IMR-90 (cell line): ENCODE results near the gene TOMM20. TPM values are rescaled to one million over a fixed set of nuclear protein-coding genes. Genes with fewer than 3 reads are reported as not detected.

Experiments used
- ATAC-seq: fragments of 200-7000 bp; cut with Tn5 transposase; 2 replicates; pipeline ENCODE4 v1.9.1; 2020; ENCODE audit warnings: low read depth, mild to moderate bottlenecking, moderate library complexity
- BruUV-seq: library from RNA; stranded (reverse); fragments of 400-500 nt; replicated peaks from 2 replicates; lab custom pipeline; 2021; lab: Mats Ljungman, UMichigan
- CTCF ChIA-PET: fragments of 300-600 bp; formaldehyde crosslinking; extraction: SDS; loops from one replicate; lab custom pipeline; 2021; ENCODE audit warnings: antibody characterized with exemption; lab: Yijun Ruan, JAX
- POLR2A ChIA-PET: fragments of 300-600 bp; sonication (Branson Sonifier 250); formaldehyde crosslinking; loops from one replicate; lab custom pipeline; 2022; ENCODE audit warnings: antibody characterized with exemption; ENCODE audit not compliant: unreplicated experiment; lab: Charles Lee
- DNase-seq: peaks from one replicate; pipeline ENCODE4 v3.0.0; 2013
- H2AFZ ChIP-seq: replicated peaks from 2 replicates; pipeline ENCODE3; 2013; ENCODE audit warnings: low read length, mild to moderate bottlenecking; ENCODE audit not compliant: poor library complexity
- H2AK5ac ChIP-seq: 2 replicates; pipeline ENCODE4 v1.6.1; 2013; ENCODE audit warnings: low read depth, low read length, inconsistent platforms
- H2AK9ac ChIP-seq: replicated peaks from 2 replicates; pipeline ENCODE3; 2013; ENCODE audit warnings: mild to moderate bottlenecking, low read depth, low read length, moderate library complexity; ENCODE audit not compliant: poor library complexity
- H2BK120ac ChIP-seq: 2 replicates; pipeline ENCODE4 v1.6.1; 2013; ENCODE audit warnings: low read depth, low read length, inconsistent platforms
- H2BK15ac ChIP-seq: 3 replicates; pipeline ENCODE4 v1.6.1; 2013; ENCODE audit warnings: low read depth, low read length, inconsistent platforms
- H2BK20ac ChIP-seq: 2 replicates; pipeline ENCODE4 v1.6.1; 2013; ENCODE audit warnings: low read depth, mild to moderate bottlenecking, inconsistent platforms, low read length, moderate library complexity
- H2BK5ac ChIP-seq: 2 replicates; pipeline ENCODE4 v1.6.1; 2013; ENCODE audit warnings: mild to moderate bottlenecking, low read depth, low read length, inconsistent platforms; ENCODE audit not compliant: poor library complexity, severe bottlenecking
- H3K14ac ChIP-seq: replicated peaks from 2 replicates; pipeline ENCODE4 v1.6.1; 2013; ENCODE audit warnings: low read depth, low read length, inconsistent platforms
- H3K18ac ChIP-seq: 2 replicates; pipeline ENCODE4 v1.6.1; 2013; ENCODE audit warnings: low read depth, low read length, control low read depth
- H3K23ac ChIP-seq: 2 replicates; pipeline ENCODE4 v1.6.1; 2013; ENCODE audit warnings: low read depth, low read length, inconsistent platforms
- H3K27ac ChIP-seq: 2 replicates; pipeline ENCODE4 v1.5.1; 2013; ENCODE audit warnings: mild to moderate bottlenecking, control low read depth, low read length; ENCODE audit not compliant: insufficient read depth
- H3K27me3 ChIP-seq: 2 replicates; pipeline ENCODE4 v1.6.1; 2013; ENCODE audit warnings: low read length; ENCODE audit not compliant: control insufficient read depth, insufficient read depth
- H3K36me3 ChIP-seq: 2 replicates; pipeline ENCODE4 v1.6.1; 2013; ENCODE audit warnings: low read length, mixed read lengths; ENCODE audit not compliant: control insufficient read depth, insufficient read depth
- H3K4ac ChIP-seq: 2 replicates; pipeline ENCODE4 v1.6.1; 2013; ENCODE audit warnings: low read depth, low read length, inconsistent platforms
- H3K4me1 ChIP-seq: 2 replicates; pipeline ENCODE4 v1.6.1; 2013; ENCODE audit warnings: low read length, mixed read lengths; ENCODE audit not compliant: control insufficient read depth, insufficient read depth
- H3K4me2 ChIP-seq: 2 replicates; pipeline ENCODE4 v1.6.1; 2013; ENCODE audit warnings: low read depth, mild to moderate bottlenecking, control low read depth, low read length, moderate library complexity
- H3K4me3 ChIP-seq: 2 replicates; pipeline ENCODE4 v1.5.1; 2013; ENCODE audit warnings: low read depth, mild to moderate bottlenecking, control low read depth, low read length, moderate library complexity; ENCODE audit not compliant: insufficient read depth
- H3K56ac ChIP-seq: 2 replicates; pipeline ENCODE4 v1.6.1; 2013; ENCODE audit warnings: low read length, inconsistent platforms; ENCODE audit not compliant: insufficient read depth; ENCODE audit errors: extremely low read depth
- H3K79me1 ChIP-seq, 2 experiments: 2 replicates each; pipeline ENCODE4 v1.6.1; 2013; ENCODE audit warnings: low read length in 2 of 2, inconsistent platforms in 1 of 2, low read depth in 1 of 2
- H3K9ac ChIP-seq: 2 replicates; pipeline ENCODE4 v1.6.1; 2013; ENCODE audit warnings: low read depth, low read length, control low read depth
- H3K9me1 ChIP-seq: 2 replicates; pipeline ENCODE4 v1.6.1; 2013; ENCODE audit warnings: low read length, inconsistent platforms; ENCODE audit not compliant: insufficient read depth
- H3K9me3 ChIP-seq: 2 replicates; pipeline ENCODE4 v1.6.1; 2013; ENCODE audit warnings: low read length; ENCODE audit not compliant: control insufficient read depth, insufficient read depth
- H4K20me1 ChIP-seq: 2 replicates; pipeline ENCODE4 v1.6.1; 2013; ENCODE audit warnings: low read length, inconsistent platforms; ENCODE audit not compliant: insufficient read depth
- H4K5ac ChIP-seq: 2 replicates; pipeline ENCODE4 v1.6.1; 2013; ENCODE audit warnings: mild to moderate bottlenecking, low read depth, low read length, control low read depth
- H4K8ac ChIP-seq, 2 experiments: 2 replicates each; pipeline ENCODE4 v1.6.1; 2013; ENCODE audit warnings: low read depth in 2 of 2, low read length in 2 of 2, control low read depth in 1 of 2, inconsistent platforms in 1 of 2
- H4K91ac ChIP-seq: 2 replicates; pipeline ENCODE4 v1.6.1; 2013; ENCODE audit warnings: low read depth, low read length, inconsistent platforms; ENCODE audit not compliant: insufficient read depth
- BHLHE40 ChIP-seq: fragments of 150-350 bp; IDR thresholded peaks from 2 replicates; pipeline ENCODE4 v1.6.1; 2016; ENCODE audit warnings: mild to moderate bottlenecking, low read depth, low read length
- CEBPB ChIP-seq: IDR thresholded peaks from 2 replicates; pipeline ENCODE4 v1.6.1; 2012; ENCODE audit warnings: low read depth, low read length, improper control_type of control experiment
- CHD1 ChIP-seq: IDR thresholded peaks from 2 replicates; pipeline ENCODE4 v1.6.1; 2012; ENCODE audit warnings: low read depth, low read length, improper control_type of control experiment
- FOS ChIP-seq: fragments of 150-350 bp; IDR thresholded peaks from 2 replicates; pipeline ENCODE4 v1.6.1; 2016; ENCODE audit warnings: low read depth, low read length
- MAFK ChIP-seq: IDR thresholded peaks from 2 replicates; pipeline ENCODE4 v1.6.1; 2012; ENCODE audit warnings: low read depth, low read length, improper control_type of control experiment
- MAZ ChIP-seq: IDR thresholded peaks from 2 replicates; pipeline ENCODE4 v1.6.1; 2012; ENCODE audit warnings: low read depth, mild to moderate bottlenecking, low read length, improper control_type of control experiment, moderate library complexity, borderline replicate concordance
- NFE2L2 ChIP-seq: fragments of 150-350 bp; IDR thresholded peaks from 2 replicates; pipeline ENCODE4 v1.6.1; 2016; ENCODE audit warnings: low read depth, mild to moderate bottlenecking, low read length
- POLR2A ChIP-seq: IDR thresholded peaks from 2 replicates; pipeline ENCODE4 v1.6.1; 2012; ENCODE audit warnings: mild to moderate bottlenecking, low read depth, low read length
- SMC3 ChIP-seq: fragments of 150-350 bp; IDR thresholded peaks from 2 replicates; pipeline ENCODE4 v1.6.1; 2016; ENCODE audit warnings: low read depth, mild to moderate bottlenecking, antibody characterized with exemption, low read length, moderate library complexity
- WGBS, 2 experiments: methylation state at CpG; one replicate each; pipeline versions ENCODE4 v1.1.5 to v1.1.7; 2013; ENCODE audit warnings: missing lambda C conversion rate in 2 of 2; ENCODE audit not compliant: insufficient read length in 1 of 2; ENCODE audit errors: extremely low coverage in 2 of 2; 5-methylcytosine and 5-hydroxymethylcytosine counted together
- dilution Hi-C: fragments of 300-500 bp; cut with HindIII; formaldehyde crosslinking; loops from one replicate; pipeline ENCODE4 v1.14.3; 2018; ENCODE audit warnings: low sequenced_read_pairs; ENCODE audit not compliant: unreplicated experiment
- in situ Hi-C: fragments of 300-500 bp; cut with MboI; formaldehyde crosslinking; loops from 3 replicates; pipeline ENCODE4 v1.14.3; 2019; ENCODE audit warnings: low sequenced_read_pairs, inconsistent platforms, mixed read lengths
- intact Hi-C: fragments of 100-400 bp; cut with micrococcal nuclease; formaldehyde crosslinking; loops from 2 replicates; pipeline ENCODE4 v1.10.0; 2022
- polyA plus RNA-seq, 3 experiments: library from polyadenylated mRNA; depleted of rRNA; stranded (reverse); fragments of >200 nt; gene quantifications; 2 replicates each; pipeline ENCODE4 v1.2.3, GENCODE V29; 2012; ENCODE audit warnings: low replicate concordance in 1 of 3
- total RNA-seq: library from RNA; depleted of rRNA; stranded (reverse); fragments of >200 nt; gene quantifications from 2 replicates; pipeline ENCODE4 v1.2.3, GENCODE V29; 2012
- TF ChIP-seq, protein P1 (sequence below): conservative IDR thresholded peaks from 2 replicates; pipeline ENCODE4 v1.5.1; 2012; ENCODE audit warnings: mild to moderate bottlenecking, low read depth, low read length, improper control_type of control experiment

Gene TOMM20
- total and polyA plus RNA-seq, 2 of the 4 experiments (the other 2 are of a cell fraction) = 75.3 to 84.4 TPM

- peaks cover 42% of the 10 kb centered on the region for H3K9me1 ChIP-seq
- peak overlapping the region; percentile 88 for H2AFZ ChIP-seq
- H3K18ac ChIP-seq = peak overlapping the region; percentile 91
- H2BK5ac ChIP-seq = peak overlapping the region; percentile 96
- dilution Hi-C loops = no loop called here
- peak; percentile 85 for ATAC-seq
- peak overlapping the region; percentile 76 for H4K5ac ChIP-seq
- H4K91ac ChIP-seq = peak overlapping the region; percentile 95
- peak overlapping the region; percentile 1; the same call in 1 of the 2 replicates for H3K4me3 ChIP-seq
- intact Hi-C loops = loop anchor here (2.0 to 5.0 kb wide), 2 partner anchors 63 to 462 kb away; no protein-coding TSS in a partner anchor
- peaks cover 46% of the 10 kb centered on the region for H3K4me1 ChIP-seq
- peak overlapping the region; percentile 98 for H2BK20ac ChIP-seq
- H3K4me2 ChIP-seq = peak overlapping the region; percentile 60
- no peaks in the 10 kb centered on the region for H3K9me3 ChIP-seq
- no peaks in the 10 kb centered on the region for H3K36me3 ChIP-seq
- TF ChIP-seq, protein P1, sequence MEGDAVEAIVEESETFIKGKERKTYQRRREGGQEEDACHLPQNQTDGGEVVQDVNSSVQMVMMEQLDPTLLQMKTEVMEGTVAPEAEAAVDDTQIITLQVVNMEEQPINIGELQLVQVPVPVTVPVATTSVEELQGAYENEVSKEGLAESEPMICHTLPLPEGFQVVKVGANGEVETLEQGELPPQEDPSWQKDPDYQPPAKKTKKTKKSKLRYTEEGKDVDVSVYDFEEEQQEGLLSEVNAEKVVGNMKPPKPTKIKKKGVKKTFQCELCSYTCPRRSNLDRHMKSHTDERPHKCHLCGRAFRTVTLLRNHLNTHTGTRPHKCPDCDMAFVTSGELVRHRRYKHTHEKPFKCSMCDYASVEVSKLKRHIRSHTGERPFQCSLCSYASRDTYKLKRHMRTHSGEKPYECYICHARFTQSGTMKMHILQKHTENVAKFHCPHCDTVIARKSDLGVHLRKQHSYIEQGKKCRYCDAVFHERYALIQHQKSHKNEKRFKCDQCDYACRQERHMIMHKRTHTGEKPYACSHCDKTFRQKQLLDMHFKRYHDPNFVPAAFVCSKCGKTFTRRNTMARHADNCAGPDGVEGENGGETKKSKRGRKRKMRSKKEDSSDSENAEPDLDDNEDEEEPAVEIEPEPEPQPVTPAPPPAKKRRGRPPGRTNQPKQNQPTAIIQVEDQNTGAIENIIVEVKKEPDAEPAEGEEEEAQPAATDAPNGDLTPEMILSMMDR = no peak
- no peak for TF ChIP-seq NFE2L2
- peak; percentile 77 for TF ChIP-seq CHD1
- peak; percentile 1 for TF ChIP-seq SMC3
- TF ChIP-seq BHLHE40 = peak; percentile 60
- no peak for TF ChIP-seq CEBPB
- no peak for TF ChIP-seq MAFK
- no peak; the same call in 1 of the 2 replicates for TF ChIP-seq MAZ
- peak; percentile 90 for TF ChIP-seq FOS
- peak; percentile 54; the same call in 1 of the 2 replicates for TF ChIP-seq POLR2A
- peak overlapping the region; percentile 78 for H3K56ac ChIP-seq
- peak; percentile 97 for DNase-seq
- no TSS peak for BruUV-seq
- WGBS, 2 experiments = no CpG with 5 or more reads among the region's 25 CpGs
- H3K9ac ChIP-seq = peak overlapping the region; percentile 56
- ChIA-PET CTCF (interaction anchor here (1.1 kb wide), 1 partner anchor 9 kb away, joined by 3 read pairs; no protein-coding TSS in a partner anchor), POLR2A (no interaction called here)
- H4K20me1 ChIP-seq = no peaks in the 10 kb centered on the region; the same call in 1 of the 2 replicates
- H2AK9ac ChIP-seq = peak overlapping the region; percentile 81
- peak overlapping the region; percentile 82 for H2AK5ac ChIP-seq
- in situ Hi-C loops = loop anchor here (25.0 kb wide), 1 partner anchor 213 kb away; no protein-coding TSS in a partner anchor
- peak overlapping the region; percentile 90 for H3K14ac ChIP-seq
- H3K27ac ChIP-seq = peak overlapping the region; percentile 95
- H3K27me3 ChIP-seq = no peaks in the 10 kb centered on the region
- peak overlapping the region; percentile 78 to 91 for H4K8ac ChIP-seq
- peak overlapping the region; percentile 91 for H2BK15ac ChIP-seq
- H3K23ac ChIP-seq = peak overlapping the region; percentile 91
- peak overlapping the region; percentile 90 for H2BK120ac ChIP-seq
- H3K4ac ChIP-seq = peak overlapping the region; percentile 97
- H3K79me1 ChIP-seq = peaks cover 0 to 3% of the 10 kb centered on the region in 2 experiments; a peak in 1 of 4 replicates
These were observed 53.4 kb downstream of the TOMM20 start for GRCh38 chr1:235075048-235075776.
